Activated gamma-delta T cell treated with Interleukin-2 at 50 U/mL for 16 hours (primary cell): ENCODE data around the gene MRPL24.
"Not testable (repeated sequence)": the region's sequence is repeated elsewhere in the genome, so short reads cannot be mapped to it uniquely, and the experiment has no call there.

Experiments
- DNase-seq: peaks from one replicate; pipeline ENCODE4 v3.0.0-alpha.2; 2020

MRPL24 gene

DNA sequence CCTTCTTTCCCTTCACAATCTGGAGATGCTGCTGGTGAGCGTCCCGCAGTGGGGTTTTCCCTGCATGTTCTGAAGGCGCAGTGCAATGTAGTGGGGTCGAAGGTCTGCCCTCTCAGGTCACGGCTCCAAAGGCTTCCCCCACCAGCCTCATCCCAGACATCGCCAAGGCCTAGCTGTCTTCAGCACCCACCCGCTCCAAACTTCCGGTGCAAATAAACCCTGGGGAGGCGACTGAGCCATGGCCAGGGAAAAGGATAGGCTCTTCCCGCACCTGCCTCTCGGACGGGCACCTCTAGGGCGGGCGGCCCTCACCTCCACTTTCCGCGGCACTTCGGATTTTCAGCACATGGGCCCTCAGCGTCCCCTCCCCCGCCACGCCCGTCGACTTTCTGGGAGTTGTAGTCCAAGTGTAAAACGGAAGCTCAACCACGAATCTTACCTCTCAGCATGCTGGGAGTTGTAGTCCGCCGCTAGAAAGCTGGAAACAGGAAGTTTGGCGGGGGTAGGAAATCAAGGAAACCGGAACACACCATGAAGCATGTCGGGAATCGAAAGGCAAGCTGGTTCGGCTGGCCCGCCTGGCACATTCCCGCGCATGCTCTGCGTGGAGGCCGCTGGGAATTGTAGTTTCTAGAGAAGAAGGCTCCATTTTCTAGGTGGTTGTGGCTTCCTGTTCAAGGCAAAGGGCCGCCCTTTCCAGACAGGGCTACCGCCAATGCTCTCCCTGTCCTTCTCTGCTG is at the start of gene MRPL24:
Gene MRPL24, minus strand, starts transcription at position 348 of the 740 bp plus-strand sequence. CDS start 2,384 bp downstream, outside the sequence.
- peak; percentile 94 for DNase-seq

DNA sequence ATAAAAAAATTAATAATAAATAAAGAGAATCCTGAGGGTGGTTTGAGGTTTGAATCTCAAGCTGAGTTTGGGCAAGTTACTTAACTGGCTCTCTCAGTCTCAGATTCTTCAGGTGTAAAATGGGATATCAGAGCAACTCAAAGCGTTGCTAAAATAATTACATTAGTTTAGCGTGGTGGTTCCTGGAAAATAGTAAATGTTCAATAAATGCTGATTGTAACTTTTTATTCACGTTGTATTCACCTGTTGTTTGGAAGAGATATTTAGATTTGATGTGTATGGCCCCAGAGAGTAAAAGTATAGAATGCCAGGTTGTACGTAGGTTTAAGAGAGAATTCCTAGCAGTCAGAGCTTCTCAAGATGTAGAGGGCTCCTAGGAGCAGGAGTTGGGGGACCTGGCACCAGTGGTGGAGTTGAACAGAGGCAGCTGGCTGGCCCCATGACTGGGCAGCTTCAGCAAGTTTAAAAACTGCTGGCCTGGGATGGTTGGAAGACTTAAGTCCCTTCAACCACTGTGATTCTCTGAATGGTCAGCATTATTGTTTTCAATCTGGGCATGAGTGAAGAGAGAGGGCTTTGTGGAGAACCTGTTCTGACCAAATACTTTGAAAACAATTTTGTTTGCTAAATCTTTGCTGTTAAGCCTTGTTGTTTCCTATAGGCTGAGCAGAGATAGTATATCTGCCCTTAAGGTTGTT is 48.9 kb upstream of the MRPL24 start:
- no peak for DNase-seq

DNA sequence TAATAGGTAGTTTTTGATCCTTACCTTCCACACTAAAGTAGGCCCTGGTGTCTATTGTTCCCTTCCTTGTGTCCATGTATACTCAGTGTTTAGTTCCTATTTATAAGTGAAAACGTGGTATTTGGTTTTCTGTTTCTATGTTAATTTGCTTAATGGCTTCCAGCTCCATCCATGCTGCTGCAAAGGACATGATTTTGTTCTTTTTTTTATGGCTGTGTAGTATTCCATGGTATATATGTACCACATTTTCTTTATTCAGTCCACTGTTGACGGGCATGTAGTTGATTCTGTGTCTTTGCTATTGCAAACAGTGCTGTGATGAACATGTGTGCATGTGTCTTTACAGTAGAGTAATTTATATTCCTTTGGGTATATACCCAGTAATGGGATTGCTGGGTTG is 47.2 kb upstream of the MRPL24 start:
- no peak for DNase-seq

DNA sequence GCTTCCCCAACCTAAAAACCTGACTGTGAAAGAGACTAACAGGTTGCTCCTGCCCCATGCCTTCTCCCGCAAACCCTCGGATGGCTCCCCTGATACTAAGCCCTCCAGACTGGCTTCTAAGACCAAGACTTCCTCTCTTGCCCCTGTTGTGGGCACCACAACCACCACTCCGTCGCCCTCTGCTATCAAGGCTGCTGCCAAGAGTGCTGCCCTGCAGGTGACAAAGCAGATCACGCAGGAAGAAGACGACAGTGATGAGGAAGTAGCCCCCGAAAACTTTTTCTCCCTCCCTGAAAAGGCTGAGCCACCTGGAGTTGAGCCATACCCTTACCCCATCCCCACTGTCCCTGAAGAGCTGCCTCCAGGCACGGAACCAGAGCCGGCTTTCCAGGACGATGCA is 45.8 kb upstream of the MRPL24 start:
- no peak for DNase-seq

DNA sequence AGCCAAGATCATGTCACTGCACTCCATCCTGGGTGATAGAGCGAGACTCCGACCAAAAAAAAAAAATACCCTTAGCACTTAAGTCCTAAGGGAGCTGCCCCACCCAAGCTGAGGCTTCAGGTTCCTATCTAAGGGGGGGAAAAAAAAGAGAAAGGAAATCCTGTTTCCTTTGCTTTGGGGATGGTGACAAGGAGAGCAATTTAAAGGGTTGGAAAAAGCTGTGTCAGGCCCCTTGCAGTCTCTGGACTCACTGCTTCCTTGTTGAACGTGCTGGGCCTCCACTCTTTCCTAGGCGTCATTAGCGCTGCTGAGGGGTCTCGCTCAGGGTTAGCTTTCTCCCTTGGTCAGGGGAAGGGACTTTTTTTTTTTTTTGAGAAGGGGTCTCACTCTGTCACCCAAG is 44.6 kb upstream of the MRPL24 start:
- no peak for DNase-seq

DNA sequence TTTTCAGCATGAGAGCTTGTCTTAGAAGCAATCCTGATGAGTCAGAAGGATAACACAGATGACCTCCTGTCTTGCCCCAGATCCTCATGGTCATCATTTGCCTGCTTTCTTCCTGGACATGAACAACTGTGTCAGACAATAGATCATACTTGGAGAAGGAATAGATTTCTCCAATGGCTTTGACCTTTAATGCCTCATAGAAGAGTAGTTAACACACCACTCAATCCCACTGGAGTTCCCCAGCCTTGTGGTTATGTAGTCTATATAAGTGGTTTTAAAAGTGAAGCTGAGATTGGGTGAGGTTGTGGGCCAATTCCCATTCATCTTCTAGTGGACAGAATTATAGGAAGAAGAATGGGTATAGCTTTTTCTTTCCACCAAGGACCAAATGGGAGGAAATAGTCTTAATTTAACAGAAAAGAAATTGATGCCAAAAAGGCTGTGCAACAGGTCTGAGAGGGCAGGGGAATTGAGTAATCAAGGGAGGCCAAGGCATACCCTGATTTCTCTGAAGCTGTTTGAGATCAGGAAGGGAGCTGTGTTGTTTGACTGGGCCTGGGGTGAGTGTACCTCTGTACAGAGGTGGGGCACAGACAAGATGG is 40.8 kb upstream of the MRPL24 start:
- DNase-seq: no peak

DNA sequence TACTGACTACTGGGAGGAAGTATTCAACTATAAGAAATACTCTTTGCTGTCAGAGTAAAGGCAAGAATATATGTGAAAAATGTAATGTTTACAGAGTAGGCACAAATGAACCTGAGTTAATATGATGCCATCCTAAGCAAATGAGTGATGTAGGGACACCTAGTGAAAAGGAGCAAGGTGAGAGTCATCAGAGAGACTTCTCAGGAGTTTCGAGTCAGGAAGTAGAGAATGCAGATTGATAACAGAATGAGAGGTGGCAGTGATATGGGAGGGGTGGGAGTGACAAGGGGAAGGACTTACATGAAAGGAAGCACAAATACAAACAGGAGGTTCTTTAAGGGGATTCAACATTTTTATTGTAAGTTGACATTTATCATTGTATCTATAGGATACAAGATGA is 36.7 kb upstream of the MRPL24 start:
- no peak for DNase-seq

DNA sequence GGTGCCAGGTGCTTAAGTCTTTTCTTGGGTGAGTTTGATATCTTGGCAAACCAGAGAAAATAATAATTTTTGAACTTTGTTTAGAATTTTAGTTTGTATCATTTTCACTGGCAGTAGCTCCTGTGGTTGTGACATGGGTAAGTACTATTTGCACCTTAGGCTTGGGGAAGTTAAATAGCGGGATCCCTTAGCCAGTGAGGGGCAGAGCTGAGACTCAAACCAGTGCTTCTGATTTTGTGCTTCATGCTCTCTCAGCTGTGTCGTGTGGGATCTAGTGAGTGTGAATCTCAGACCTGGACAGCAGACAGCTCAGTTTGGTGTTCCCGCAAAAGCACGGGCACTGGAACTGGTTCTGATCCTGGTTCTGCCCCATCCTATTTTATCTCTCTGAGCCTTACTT is 36.1 kb upstream of the MRPL24 start:
- no peak for DNase-seq

DNA sequence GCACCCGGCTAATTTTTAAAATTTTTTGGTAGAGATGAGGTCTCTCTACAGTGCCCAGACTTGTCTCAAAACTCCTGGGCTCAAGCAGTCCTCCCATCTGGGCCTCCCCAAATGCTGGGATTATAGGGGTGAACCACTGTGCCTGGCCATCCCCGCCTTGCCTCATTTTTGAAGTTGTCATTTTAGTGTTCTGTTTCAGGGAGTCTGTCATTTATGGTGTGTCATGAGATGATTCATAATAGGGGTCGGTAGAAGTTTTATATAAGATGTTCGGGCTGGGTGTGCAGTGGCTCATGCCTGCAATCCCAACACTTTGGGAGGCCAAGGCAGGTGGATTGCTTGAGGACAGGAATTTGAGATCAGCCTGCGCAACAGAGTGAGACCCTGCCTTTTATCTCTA is 34.9 kb upstream of the MRPL24 start:
- DNase-seq: no peak

DNA sequence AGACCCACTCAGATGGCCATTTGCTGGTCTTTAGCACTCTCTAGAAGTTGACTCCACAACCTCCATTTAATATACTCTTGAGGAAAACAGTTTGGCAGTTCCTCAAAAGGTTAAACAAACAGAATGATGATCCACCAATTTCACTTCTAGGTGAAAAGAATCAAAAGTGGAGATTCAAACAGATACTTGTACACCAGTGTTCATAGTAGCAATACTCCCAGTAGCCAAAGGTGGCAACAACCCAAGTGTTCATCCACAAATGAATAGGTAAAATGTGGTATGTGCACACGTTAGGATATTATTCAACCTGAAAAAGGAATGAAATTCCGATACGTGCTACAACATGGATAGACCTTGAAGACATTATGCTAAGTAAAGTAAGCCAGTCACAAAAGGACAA is 32.7 kb upstream of the MRPL24 start:
- no peak for DNase-seq

DNA sequence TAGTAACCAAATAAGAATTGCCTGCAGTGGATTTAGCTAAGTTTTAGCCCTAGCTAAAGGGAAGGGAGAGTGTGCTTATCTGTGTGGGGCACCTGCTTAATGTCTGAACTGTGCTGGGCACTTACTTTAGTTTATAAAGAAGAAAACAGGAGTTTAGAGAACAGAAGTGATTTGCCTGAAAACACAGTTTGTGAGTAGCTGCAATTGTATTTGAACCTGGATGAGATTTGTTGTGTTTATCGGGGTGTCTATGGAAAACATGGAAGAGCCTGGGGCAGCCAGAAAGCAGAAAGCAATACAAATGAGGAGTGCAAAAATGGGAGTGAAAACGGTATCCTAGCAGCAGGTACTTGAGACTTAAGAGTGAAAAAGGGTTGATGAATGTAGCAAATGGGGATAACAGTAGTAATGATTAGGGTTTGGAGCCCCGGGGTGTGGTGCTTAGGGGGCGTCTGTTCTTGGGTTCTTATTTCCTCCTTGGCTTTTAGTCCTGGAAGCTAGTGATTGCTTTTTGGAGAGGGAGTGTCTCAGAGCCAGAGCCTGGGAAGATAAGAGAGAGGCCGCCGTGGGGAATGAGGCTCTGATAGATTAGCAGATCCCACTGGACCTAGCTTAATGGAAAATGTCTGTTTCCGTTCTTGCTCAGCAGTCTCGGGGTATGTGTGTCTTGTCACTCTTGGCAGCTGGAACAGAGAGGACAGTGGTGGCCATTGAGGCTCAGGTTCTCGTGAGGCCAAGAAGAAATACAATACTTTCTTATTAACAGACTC is 32.0 kb upstream of the MRPL24 start:
- DNase-seq: no peak

DNA sequence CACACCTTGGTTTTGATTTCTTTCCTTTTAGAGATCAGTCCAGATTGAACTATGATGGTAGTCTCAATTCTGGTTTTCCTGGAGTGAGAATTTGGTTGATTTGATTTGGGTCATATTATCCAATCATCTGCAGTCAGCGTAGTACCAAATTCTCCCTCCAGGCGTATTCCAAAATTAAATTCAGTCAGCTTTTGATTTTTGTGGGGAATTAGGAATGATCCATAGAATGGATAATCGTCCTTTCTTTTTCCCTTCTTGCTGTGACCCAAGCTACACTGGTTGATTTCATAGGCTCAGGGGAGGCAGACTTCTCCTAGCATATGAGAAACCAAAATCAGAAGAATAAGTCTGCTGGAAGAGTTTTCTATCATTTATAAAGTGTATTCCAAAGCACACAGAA is 31.3 kb upstream of the MRPL24 start:
- DNase-seq: no peak

DNA sequence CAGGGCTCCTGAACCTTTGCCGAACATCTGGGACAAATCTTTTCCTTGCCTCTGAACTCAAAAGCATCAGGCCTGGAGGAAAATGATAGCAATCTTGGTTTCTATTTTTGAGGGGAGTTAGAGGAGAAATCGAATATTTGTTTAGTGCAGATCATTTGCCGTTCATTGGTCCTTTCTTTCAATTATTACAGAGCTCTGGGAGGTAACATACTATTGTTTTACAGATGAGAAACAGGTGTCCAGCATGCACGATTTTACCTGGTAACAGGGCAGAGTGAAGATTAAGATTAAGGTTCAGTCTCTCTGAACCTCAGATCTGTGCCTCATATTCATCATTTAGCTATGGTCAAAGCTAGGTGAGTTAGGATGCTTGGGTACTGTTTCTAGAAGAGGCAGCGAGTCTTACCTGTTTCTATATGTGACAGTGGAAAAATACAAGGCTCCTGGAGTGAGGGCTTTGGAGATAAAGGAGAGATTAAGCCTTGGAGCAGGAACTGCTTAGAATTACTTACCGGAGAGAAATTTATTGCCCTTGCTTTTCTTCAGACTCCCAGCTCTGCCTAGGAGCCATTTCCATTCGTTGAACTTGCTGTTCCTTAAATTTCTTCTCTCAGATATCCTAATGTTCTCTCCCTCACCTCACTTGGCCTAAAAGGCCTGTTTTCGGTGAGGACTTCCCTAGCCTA is 27.9 kb upstream of the MRPL24 start:
- DNase-seq: no peak

DNA sequence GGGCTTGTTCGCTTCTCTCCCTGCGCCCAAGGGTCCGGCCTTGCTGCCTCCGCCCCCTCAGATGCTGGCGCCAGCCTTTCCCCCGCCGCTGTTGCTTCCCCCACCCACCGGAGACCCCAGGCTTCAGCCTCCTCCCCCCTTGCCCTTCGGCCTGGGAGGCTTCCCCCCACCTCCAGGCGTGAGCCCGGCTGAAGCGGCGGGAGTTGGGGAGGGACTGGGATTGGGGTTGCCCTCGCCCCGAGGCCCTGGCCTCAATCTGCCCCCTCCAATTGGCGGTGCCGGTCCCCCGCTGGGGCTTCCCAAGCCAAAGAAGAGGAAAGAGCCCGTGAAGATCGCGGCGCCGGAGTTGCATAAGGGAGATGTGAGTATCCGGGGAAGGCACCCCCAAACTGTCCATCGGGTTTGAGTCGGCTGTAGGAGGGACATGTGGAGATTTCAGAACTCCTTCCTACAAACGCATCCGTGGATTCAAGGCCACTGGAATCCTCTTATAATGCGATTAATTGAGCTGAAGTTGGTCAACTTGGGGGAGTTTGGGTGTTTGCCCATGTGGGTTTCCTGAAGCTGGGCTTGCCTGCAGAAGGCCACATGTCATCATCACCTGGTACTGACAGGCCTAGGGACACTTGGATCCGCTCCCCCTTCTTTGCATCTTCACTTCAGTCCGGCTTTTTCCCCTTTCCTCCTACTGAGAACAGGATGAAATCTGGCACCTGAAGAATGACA is 27.2 kb upstream of the MRPL24 start:
- no peak for DNase-seq

DNA sequence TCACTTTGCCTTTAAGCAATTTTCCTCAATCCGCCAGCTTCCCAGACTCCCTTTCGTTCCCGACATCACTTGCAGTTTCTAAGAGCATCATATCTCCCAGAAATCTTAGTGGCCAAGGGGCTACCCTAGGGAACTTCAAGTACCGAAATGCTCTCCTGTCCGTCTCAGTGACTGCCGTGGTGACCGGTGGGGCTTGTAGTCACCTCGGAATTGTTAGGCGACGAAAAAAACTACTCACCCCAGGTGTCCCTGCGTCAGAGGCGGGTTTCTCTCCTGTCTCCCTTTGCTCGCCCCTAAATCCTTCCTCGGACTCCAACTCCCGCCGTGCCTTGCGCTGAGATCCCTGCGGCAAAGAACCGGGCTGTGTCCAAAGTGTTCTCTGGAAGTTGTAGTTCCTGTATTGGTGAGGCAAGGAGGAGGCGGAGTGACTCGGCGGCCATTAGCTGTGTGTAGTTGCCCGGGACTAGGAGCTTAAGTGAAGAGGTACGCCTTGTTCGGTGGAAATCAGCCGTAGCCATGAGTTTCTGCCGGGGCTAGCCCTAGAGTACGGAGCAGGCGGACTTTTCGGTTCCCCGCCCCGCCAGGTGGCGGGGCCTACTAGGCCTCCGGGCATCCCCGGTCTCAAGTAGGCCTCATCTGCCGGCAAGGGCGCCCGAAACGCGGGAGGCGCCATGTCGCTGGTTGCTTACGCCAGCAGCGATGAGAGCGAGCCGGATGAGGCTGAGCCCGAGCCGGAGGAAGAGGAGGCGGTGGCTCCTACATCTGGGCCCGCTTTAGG is 26.4 kb upstream of the MRPL24 start, which contains the start of gene PRCC:
Gene PRCC, plus strand, starts transcription at position 435 of the 778 bp plus-strand sequence. Its CDS starts 237 bp downstream, at position 672.
- DNase-seq: peak; percentile 96

DNA sequence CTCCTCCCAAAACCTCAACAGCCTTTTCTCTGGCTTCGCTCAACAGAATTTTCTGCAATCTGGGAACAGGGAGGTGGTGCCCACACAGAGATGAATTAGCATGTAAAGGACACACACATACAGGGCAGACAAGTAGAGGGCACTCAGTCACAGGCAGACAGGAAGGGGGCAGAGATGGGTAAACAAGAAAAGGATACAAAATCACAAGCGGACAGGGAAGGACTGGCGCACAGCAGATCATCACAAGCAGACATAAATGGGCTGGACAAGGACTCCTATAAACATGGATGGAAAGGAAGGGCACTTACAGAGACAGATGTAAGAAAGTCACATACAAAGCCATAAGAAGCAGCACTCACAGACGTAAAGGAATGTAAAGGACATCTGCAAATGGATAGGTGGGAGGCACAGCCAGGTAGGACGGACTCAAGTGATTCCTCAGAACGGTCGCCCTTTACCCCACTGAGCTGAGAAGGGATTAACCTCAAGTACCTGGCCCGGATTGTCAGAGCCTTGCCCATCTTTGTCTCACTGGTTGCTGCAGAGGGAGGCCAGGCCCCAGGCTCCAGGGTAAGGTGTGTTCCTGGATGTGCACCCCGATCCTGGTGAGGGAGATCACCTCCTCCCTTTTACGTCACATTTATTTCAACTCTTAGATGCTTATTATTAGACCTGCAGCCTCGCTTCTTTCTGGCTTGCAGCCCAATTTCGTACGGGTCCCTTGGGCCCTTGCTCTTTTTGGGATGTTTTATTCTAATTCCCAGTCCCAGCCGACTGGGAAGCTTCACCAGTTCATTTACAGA is 25.6 kb upstream of the MRPL24 start:
- no peak for DNase-seq

DNA sequence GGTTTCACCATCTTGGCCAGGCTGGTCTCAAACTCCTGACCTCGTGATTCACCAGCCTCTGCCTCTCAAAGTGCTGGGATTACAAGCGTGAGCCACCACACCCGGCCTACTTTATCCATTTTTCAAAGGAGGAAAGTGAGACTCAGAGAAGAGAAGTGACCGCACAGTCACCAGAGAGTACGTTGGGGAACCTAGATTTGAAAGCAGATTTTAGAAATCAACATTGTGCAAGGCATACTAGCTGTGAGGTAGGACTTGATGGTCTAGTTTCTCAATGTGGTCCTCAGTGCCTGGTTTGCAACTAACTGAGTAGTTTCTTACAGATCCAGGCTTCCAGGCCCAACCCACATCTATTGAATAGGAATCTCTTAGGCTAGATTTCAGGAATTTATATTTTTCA is 24.8 kb upstream of the MRPL24 start:
- DNase-seq: no peak

DNA sequence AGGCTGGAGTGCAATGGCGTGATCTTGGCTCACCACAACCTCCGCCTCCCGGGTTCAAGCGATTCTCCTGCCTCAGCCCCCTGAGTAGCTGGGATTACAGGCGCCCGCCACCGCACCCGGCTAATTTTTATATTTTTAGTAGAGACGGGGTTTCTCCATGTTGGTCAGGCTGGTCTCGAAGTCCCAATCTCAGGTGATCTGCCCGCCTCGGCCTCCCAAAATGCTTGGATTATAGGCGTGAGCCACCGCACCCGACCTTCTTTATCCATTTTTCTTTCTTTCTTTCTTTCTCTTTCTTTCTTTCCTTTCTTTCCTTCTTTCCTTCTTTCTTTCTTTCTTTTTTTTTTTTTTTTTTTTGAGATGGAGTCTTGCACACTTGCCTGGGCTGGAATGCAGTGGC is 24.2 kb upstream of the MRPL24 start:
- not testable (repeated sequence) for DNase-seq

DNA sequence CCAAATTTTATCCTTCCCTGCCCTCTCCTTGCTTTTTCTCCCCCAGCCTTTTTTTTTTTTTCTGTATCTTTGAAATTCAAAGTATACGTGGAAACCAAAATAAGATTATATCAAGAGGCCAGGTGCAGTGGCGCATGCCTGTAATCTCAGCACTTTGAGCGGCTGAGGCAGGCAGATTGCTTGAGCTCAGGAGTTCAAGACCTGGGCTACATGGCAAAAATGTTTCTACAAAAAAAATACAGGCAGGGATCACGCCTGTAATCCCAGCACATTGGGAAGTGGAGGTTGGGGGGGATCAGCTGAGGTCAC is 19.9 kb upstream of the MRPL24 start:
- no peak for DNase-seq

DNA sequence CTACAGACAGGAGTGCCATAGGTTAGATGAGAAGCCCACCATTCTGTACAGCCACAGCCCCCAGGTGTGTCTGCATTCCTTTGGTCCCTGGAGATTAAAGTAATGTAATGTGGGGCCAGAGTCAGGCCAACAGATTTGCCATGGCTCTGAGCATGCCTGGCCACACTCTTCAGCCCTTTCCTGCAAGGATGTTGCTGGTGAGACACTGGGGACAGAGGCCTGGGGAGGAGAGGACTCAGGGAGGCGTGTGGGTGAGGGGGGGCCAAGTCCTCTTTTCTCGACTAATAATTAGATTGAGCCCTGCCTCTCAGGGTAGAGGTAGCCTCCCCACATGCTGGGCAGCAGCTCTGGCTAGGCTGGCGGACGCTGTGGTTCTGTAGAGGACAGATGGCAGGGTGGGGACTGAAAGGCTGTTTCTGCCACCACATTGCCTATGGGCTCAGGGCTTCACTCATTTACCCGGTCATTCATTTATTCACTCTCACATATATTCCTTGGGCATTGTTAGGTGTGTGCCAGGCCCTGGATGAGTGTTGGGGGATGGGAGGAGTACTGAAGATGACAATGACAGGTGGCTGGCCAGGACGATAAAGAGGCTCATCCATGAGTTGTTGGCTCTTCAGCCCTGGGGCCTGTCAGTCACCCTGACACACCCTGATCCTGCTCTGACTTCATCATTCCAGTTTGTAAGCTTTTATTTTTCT is 19.4 kb upstream of the MRPL24 start:
- no peak for DNase-seq
